COR-L47 (cell line): Measurements from ENCODE around the gene LRP1.

Experiments
- DNase-seq: peaks from one replicate; lab custom pipeline; 2025; lab: John Stamatoyannopoulos, UW

Gene LRP1

DNA sequence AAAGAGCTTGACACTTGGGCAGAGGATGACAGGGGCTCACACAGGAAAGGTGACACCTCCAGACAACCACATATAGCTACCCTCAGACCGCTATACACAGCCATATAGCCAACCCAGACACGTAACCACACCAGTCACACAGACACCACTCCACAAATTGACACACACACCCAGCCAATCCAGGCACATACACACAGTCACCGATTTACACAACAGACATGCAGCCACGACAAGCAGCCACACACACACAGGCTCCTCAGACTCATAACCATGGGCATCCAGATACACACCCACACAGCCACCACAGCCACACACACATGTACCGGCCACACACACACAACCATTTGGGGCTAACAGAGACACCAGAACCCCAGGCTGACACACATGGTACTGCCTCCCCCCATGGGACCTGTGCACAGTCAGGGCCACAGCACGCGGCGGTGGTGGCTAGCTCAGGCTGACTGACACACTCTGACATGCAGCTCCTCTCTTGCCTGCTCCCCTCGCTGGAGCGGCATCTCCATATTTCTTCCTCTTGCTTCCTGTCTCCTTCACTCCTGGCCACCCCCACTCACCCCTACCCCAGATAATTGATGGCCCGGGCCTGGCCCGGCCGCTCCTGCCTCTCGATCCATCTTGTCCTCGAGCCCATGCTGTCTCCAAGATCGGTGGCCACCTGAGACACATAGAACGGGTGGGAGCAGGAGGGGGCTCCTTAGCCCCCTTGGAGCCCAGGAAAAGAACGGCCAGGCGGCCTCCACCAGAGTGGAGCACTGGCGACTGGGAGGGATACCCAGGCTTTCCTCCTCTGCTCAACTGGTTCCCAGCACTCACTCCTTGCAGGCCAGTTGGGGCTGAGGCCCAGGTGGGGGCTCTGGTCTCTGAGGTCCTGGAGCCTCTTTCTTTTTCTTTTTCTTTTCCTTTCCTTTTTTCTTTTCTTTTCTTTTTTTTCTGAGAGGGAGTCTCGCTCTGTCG, 95.2 kb downstream of the LRP1 start:
- DNase-seq, result no peak

DNA sequence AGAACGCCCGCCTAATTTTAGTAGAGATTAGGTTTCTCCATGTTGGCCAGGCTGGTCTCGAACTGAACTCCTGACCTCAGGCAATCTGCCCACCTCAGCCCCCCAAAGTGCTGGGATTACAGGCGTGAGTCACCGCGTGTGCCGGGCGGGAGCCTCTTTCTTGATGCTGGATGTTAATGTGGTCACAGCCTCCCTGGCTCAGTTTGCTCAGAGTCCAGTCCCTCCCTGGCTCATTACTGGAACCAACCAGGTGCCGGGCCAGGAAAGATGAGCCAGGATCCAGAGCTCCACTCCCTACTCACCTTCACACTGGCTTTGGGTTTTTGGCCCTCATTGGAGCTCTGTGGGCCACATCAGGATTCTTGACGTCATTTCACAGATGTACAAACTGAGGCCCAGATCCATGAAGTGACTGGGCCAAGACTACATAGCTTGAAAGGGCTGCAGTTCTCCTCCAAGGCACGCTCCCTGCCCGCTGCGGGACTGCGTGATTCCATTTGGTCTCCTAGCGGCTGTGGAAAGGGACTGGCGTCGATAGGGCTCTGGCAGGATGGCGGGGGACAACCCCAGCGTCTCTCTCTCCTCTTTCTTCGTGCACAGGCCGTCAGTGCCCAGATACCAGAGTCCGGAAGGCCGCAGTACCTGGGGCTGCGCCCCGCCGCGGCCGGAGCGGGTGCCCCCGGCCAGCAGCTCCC, 96.1 kb downstream of the LRP1 start:
- no peak for DNase-seq

DNA sequence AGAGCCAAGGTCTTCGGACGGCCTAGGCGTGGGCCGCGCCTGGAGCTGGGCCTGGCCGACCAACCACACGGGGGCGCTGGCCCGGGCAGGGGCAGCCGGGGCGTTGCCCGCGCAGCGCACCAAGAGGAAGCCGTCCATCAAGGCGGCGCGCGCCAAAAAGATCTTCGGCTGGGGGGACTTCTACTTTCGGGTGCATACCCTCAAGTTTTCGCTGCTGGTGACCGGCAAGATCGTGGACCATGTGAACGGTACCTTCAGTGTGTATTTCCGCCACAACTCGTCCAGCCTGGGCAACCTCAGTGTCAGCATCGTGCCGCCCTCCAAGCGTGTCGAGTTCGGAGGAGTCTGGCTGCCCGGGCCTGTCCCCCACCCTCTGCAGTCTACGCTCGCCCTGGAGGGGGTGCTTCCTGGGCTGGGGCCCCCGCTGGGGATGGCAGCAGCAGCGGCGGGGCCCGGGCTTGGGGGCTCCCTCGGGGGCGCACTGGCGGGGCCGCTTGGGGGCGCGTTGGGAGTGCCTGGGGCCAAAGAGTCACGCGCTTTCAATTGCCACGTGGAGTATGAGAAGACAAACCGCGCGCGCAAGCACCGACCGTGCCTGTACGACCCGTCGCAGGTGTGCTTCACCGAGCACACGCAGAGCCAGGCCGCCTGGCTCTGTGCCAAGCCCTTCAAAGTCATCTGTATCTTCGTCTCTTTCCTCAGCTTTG, 96.8 kb downstream of the LRP1 start:
- peak; percentile 26 for DNase-seq

DNA sequence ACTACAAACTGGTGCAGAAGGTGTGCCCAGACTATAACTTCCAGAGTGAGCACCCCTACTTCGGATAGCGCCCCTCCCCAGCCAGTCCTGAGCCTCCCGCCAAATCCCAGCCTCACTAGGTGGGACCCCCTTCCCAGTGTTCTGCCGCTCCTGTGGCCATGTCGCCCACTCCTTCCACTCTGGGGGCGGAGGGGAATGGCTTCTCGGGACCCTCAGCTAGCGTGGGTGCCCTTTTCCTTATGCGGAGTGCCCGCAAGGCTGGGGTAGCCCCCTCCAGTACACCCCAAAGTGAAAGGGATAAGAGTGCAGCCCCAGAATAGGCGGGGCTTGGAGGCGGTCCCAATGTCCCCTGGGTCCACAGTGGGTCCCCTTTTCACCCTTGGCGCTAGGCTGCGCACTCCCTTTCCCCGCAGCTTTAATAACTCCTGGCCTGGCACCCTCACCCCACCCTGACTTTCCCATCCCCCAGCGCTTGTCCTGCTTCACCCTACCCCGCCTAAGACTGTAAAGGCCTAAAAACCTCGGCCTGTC, 97.5 kb downstream of the LRP1 start:
- no peak for DNase-seq

DNA sequence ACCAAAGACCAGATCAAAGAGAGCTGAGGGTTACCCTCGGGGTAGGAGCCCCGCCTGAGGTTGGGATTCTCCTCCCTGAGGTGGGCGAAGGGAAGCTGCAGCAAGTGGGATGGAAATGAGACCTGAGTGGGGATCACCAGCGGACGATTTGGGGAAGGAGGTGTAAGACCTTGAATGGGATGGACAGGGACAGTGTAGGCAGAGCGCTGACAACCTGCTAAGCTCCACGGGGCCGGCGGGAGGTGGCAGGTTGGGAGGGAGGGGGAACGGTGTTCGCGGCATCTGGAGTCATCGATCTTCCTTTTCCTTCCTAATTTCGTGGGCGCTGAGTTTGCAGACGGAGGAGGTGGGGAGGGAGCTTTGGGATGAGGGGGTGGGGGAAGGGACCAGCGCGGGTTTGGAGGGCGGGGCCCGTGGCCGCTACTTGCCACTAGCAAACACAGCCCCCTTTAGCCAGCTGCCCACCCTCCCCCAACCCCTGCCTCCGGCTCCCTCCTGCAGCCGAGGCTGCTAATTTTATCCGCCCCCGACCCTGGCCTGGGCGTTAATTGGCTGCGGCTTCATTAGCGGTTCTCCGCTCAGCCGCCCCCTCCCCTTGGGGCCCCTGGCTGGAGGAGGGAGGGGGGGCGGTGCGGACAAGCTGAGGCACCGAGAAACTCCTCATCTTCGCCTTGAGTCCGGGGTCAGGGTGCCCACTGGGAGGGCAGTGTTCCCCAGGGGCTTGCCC, 98.5 kb downstream of the LRP1 start:
- DNase-seq, result no peak

DNA sequence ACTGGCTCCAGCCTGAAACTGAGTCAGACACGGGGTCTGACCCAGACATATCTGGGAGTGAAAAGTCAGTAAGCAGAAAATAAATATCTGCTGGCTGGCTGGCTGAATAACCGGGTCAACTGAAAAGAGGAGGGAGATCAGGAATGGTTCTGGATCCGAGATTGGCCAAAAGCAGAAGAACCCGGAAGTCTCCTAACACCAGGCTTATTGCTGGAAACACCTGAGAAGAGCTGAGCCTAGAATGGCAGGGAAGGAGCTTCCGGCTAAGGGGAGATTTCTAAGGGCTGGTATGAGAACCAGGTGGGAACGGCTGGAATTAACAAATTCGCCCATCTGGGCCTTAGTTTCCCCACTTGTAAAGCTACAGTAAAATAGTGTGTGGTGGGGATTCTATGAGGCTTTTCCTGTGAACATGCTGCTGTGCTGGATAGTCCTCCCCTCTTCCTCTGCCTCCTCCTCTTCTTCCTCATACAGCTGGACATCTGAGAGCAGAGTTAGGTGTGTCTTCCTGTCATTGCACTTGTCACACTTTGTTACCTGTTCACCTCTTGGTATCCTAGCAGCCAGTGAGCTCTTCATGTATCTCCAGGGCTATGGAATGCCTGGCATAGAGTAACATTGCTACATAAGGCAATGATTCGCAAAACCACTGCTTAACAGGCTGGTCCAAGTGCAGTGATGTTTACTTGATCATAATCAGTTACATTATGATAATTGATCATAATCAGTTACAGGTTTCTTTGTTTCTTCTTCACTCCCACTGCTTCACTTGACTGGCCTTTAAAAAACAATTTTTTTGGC, 99.2 kb downstream of the LRP1 start:
- DNase-seq, result no peak

DNA sequence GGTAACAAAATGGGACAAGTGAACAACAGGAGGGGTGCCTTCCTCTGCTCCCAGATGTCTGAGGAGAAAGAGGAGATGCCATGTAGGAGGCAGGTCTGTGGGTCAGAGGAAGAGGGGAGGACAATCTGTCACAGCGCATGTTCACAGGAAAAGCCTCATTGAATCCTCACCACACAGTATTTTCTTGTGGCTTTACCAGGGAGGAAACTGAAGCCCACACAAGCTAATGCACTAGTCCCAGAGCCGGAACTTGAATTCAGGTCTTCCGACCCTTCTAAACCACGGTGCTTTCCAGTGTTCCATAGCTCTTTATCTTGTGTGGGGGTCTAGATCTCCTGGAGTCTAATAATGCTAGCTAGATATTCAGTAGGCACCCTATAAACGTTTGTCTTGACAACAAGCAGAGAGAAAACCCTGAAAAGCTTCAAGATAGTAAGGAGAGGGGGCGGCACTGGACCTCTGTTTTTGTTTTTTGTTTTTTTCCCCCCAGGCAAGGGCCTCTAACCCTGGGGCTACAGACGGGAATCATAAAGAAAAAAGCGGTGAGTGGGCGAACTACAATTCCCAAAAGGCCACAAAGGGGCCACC, 100.9 kb downstream of the LRP1 start:
- DNase-seq, result no peak

DNA sequence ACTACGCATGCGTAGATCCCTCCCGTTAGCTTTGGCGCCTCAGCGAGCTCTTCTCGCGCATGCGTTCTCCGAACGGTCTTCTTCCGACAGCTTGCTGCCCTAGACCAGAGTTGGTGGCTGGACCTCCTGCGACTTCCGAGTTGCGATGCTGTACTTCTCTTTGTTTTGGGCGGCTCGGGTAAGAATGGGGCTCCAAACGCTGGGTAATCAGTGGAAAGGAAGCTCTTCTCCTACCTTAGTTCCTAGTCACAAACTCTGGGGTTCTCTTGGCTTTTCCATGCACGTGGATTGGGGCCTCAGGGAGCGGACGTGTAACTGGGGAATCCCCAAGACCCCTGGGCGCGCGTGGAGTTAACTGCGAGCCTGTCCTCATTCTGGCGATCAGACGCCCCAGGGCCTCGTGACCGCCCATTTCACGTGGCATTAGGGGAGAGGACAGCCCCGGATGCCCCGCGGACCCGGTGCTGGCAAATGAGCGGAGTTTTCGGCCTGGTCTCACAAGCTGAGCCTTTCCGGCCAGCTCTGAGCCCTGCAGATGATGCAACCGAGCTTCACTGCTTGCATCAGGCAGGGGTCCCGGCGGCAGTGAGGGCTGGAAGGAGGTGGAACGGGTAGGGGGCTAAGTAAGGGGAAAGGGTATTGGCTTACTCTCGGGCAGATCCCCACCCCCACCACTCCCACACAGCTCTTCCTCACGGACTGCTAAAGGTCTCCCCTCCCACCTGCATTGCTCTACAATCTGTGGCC, 101.5 kb downstream of the LRP1 start, which contains the start of gene SHMT2:
SHMT2 (plus strand) TSS at position 78 of the 747 bp plus-strand sequence; CDS start at position 146, 68 bp downstream.
- peak; percentile 93 for DNase-seq

DNA sequence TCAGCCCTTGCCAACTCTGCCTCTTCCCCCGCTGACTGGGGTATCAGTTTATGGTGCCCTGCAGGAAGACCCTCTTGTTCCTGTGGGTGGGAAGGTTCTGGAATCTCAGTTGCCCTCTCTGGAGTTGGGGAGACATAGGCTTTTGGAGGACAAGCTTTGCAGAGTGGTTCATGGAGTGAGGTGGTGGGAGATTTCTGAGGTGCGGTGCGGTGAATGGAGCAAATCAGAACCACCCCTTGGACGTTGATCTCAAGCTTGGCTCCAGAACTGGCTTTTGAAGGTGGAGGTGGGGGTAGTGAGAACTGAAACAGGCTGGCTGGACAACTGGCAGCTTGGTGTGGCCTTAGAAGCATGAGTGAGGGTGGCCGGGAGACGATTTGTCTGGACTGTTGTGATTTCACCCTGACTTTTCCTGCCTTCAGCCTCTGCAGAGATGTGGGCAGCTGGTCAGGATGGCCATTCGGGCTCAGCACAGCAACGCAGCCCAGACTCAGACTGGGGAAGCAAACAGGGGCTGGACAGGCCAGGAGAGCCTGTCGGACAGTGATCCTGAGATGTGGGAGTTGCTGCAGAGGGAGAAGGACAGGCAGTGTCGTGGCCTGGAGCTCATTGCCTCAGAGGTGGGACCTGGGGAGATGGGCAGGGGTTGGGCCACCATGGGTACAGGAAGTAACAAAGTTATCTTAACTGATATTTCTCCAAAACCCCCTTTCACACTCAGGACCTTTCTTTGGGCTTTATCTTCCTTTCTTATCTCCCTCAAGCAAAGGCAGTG, 102.3 kb downstream of the LRP1 start:
- no peak for DNase-seq

DNA sequence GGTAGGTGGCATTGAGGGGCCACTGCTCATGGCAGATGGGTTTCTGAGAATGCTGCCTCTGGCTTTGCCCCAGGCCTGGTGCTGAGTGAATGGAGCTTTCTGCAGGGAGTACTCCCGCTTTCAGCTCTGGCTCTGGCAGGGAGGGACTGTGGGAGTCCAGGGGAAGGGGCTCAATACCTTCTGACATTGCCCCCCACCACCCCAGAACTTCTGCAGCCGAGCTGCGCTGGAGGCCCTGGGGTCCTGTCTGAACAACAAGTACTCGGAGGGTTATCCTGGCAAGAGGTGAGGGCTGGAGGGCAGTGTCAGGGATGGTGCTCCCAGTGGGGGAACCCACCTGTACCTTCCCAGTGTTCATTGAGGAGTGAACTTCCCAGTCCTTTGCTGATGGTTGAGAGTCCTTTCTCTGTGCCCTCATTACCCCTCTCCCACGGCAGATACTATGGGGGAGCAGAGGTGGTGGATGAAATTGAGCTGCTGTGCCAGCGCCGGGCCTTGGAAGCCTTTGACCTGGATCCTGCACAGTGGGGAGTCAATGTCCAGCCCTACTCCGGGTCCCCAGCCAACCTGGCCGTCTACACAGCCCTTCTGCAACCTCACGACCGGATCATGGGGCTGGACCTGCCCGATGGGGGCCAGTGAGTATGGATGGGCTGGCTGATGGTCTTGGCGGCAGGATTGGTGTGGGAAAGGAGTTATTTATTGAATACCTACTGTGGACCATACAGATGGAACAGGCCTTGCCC, 103.2 kb downstream of the LRP1 start:
- DNase-seq, result no peak

DNA sequence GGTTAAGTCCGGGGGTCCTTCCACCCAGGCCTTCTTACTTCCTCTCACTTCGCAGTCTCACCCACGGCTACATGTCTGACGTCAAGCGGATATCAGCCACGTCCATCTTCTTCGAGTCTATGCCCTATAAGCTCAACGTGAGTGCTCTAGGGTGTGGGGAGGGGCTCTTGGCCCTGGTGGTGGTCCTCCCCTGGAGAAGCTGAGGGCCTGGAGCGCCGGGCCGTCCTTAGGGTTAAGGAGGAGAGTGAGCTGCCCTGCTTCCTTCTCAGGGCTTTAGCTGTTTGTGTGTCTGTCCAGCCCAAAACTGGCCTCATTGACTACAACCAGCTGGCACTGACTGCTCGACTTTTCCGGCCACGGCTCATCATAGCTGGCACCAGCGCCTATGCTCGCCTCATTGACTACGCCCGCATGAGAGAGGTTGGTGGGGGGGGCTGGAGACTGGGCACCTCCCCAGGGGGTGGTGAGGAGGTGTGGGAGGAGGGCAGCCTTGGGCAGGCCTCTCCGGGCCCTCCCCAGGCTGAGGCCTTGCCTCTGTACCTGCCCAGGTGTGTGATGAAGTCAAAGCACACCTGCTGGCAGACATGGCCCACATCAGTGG, 104.0 kb downstream of the LRP1 start:
- DNase-seq, result no peak

DNA sequence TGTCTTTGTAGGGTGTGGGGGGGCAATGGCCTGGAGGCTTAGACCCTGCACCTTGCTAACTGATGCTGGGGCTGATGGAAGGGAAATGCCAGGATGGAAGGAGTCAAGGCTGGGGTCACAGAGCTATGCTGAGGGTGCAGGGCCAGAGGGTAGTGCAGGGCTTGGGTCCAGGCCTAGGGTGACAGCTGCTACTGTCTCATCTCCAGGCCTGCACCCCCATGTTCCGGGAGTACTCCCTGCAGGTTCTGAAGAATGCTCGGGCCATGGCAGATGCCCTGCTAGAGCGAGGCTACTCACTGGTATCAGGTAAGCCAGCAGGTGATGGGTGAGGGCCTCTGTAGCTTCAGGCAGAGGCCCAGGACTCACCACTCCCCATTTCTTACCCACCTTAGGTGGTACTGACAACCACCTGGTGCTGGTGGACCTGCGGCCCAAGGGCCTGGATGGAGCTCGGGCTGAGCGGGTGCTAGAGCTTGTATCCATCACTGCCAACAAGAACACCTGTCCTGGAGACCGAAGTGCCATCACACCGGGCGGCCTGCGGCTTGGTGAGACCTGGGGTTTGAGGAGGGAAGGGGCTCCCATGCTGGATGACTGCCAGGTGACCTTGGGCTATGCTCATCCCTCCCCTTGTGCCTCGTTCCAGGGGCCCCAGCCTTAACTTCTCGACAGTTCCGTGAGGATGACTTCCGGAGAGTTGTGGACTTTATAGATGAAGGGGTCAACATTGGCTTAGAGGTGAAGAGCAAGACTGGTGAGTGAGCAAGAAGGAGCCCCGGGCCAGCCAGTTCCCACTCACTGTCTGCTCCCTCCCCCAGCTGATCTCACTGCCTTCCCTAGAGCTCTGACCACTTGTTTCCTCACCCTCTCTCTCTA, 105.3 kb downstream of the LRP1 start:
- no peak for DNase-seq

DNA sequence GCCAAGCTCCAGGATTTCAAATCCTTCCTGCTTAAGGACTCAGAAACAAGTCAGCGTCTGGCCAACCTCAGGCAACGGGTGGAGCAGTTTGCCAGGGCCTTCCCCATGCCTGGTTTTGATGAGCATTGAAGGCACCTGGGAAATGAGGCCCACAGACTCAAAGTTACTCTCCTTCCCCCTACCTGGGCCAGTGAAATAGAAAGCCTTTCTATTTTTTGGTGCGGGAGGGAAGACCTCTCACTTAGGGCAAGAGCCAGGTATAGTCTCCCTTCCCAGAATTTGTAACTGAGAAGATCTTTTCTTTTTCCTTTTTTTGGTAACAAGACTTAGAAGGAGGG, 105.9 kb downstream of the LRP1 start:
- DNase-seq, result no peak

DNA sequence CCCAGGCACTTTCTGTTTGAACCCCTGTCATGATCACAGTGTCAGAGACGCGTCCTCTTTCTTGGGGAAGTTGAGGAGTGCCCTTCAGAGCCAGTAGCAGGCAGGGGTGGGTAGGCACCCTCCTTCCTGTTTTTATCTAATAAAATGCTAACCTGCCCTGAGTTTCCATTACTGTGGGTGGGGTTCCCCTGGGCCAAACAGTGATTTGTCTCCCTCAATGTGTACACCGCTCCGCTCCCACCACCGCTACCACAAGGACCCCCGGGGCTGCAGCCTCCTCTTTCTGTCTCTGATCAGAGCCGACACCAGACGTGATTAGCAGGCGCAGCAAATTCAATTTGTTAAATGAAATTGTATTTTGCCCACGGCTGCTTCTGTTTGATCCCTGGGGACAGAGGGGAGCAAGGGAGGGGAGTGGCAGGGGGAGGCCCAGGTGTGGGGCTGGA, 106.3 kb downstream of the LRP1 start:
- no peak for DNase-seq

DNA sequence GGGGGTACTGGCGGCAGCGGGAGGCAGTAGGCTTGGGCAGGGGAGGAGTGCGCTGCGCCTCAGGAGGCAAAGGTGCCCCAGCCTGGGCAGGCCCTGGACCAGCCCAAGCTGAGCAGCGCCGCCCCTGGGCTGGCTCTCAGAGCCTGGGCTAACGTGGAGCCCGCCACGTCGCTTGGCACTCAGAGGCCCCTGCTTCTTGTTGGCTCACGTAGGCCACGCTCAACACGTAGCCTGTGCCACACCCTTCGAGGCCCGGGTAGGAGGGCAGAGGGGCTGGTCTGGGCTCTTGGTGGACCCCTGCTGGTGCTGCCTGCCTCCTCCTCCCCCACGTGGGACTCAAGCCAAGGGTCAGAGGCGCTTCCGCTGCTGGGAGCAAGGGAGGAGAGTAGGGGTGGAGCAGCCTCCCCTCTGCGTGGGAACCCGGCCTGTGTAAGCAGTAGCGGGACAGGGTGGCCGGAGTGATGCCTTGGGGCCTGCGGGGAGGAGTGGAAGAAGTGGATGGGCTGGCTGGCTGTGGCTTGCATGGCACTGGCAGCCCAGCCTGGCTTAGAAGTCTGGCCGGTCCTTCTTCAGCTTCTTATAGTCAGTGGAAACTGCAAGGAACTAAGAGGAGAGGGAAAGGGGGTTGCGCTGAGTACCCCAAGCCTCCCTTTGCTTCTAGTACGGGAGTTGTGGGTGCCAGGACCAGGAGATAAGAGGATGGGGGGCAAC, 106.9 kb downstream of the LRP1 start:
- DNase-seq, result no peak

DNA sequence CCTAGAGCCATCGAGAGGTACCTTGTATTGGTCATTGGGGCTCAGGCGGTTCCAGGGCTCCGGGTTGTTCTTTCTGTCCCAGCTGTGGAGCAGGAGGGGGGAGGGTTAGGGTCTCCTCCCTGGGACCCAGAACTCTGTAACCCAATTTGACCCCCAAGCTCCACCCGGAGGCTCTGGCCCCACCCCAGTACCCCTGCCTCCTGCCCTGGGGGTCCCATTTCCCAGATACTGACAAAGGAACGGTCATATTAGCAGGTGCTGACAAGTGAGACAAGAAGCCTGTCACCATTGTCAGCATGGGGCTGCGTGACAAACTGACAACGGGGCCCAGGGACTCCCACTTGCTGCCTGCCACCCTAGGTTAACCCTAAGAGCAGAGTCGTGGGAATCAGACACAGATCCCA, 107.4 kb downstream of the LRP1 start:
- no peak for DNase-seq
